Measurements from ENCODE around the gene IFFO2. TPM values are rescaled to one million over a fixed set of nuclear protein-coding genes. Genes with fewer than 3 reads are reported as not detected.

IFFO2 gene
- total RNA-seq, 1 donor: 3.3 TPM

DNA sequence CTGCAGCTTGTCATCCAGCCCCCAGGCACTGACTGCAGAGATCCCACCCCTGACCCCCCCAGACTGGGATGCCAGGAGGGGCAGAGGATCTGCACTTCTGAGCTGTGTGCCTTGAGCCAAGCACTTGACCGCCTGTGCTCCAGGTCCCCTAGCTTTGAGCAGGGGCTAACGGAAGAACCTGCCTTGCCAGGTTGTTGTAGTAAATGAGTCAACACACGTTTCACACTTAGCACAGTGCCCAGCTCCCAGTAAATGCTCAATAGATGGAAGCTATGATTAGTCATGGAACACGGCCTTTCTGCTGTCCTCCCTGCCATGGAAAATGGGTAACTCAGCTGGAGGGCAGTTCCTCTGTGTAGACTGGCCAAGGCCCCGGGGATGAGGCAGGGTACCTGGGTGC is 24.1 kb downstream of the IFFO2 start:
- no peak overlapping the region for H3K4me3 ChIP-seq (ENCODE audit: low read depth, low read length)
- TF ChIP-seq, protein P1, sequence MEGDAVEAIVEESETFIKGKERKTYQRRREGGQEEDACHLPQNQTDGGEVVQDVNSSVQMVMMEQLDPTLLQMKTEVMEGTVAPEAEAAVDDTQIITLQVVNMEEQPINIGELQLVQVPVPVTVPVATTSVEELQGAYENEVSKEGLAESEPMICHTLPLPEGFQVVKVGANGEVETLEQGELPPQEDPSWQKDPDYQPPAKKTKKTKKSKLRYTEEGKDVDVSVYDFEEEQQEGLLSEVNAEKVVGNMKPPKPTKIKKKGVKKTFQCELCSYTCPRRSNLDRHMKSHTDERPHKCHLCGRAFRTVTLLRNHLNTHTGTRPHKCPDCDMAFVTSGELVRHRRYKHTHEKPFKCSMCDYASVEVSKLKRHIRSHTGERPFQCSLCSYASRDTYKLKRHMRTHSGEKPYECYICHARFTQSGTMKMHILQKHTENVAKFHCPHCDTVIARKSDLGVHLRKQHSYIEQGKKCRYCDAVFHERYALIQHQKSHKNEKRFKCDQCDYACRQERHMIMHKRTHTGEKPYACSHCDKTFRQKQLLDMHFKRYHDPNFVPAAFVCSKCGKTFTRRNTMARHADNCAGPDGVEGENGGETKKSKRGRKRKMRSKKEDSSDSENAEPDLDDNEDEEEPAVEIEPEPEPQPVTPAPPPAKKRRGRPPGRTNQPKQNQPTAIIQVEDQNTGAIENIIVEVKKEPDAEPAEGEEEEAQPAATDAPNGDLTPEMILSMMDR (IDR thresholded peaks at IDR 0.05; ENCODE audit: insufficient read depth, low read length): no peak
- no peak for DNase-seq (ENCODE audit: low read depth)

DNA sequence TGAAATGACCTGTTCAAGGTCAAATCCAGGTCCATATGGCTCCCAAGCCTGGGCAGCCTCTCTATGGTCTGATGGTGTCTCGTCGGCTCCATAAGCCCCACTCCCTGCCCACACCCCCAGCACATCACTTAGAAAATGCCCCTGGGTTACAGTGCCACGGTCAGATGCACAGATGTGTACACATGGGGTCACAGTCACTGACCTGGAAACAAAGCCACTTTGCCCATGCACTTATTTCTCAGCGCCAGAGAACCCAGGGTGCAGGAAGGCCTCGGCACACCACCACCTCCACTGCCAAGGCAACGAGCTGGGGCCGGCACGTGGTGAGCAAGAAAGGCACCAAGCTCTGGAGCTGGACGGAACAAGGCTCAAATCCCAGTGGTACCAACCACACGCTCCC is 24.7 kb downstream of the IFFO2 start:
- no peak for DNase-seq (ENCODE audit: low read depth)
- TF ChIP-seq, protein P1 (IDR thresholded peaks at IDR 0.05; ENCODE audit: insufficient read depth, low read length): no peak
- H3K4me3 ChIP-seq (ENCODE audit: low read depth, low read length): no peak overlapping the region

DNA sequence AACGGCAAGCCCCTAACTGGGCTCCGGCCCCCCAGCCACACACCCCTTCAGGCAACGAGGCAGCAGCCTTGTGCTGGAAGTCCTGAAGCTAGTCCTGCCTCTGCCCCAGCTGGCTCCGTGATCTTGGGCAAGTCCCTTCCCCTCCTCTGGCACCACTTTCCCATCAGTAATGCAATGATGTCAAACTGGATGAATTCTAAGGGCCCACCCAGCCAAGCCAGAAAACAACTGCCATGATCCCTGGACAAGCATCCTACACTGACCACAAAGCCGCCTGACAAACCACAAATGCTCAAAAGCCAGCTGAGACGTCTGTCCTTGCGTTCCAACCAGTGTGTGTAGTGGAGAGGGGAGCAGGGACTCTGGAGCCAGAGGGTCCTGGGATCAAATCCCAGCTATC is 26.8 kb downstream of the IFFO2 start:
- peak; percentile 82 for DNase-seq (ENCODE audit: low read depth)
- TF ChIP-seq, protein P1 (IDR thresholded peaks at IDR 0.05; ENCODE audit: insufficient read depth, low read length): no peak
- no peak overlapping the region for H3K4me3 ChIP-seq (ENCODE audit: low read depth, low read length)

DNA sequence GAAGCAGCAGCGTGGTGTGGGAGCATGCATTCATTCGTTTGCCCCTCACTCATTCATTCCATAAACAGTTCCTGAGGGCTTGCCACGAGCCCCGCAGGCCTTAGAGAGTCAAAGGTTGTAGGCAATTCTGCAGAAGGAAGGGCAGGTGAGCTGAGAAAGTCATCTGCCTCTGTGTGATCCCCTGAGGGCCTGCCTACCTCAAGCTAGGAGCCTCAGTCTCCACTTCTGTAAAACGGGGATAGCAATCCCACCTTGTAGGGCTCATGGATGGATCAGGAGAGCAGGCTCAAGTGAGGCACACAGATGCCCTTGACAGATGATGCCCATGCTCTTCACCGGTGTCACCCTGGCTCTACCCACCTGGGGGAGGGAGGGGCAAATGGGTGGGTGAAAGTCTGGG is 27.5 kb downstream of the IFFO2 start:
- H3K4me3 ChIP-seq (ENCODE audit: low read depth, low read length): no peak overlapping the region
- TF ChIP-seq, protein P1 (IDR thresholded peaks at IDR 0.05; ENCODE audit: insufficient read depth, low read length): no peak
- DNase-seq (ENCODE audit: low read depth): no peak

DNA sequence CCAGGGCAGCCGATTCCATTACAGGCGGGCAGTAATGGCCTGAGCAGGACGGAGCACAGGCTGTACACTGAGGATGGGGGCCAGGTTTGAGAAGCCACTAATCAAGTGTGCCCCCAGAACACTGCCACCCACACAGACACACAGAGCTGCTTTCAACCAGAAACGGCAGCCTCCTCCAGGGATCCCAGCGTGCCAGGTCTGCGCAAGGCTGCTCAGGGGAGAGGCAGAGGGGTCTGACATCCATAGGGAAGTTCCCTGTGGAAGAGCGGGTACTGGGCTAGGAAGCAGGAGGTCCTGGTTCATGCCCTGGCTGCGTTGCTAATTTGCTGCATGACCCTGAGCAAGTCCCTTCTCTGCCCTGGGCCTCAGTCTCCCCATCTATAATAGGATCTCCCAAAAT is 28.1 kb downstream of the IFFO2 start:
- TF ChIP-seq, protein P1 (IDR thresholded peaks at IDR 0.05; ENCODE audit: insufficient read depth, low read length): no peak
- no peak for DNase-seq (ENCODE audit: low read depth)
- H3K4me3 ChIP-seq (ENCODE audit: low read depth, low read length): no peak overlapping the region

DNA sequence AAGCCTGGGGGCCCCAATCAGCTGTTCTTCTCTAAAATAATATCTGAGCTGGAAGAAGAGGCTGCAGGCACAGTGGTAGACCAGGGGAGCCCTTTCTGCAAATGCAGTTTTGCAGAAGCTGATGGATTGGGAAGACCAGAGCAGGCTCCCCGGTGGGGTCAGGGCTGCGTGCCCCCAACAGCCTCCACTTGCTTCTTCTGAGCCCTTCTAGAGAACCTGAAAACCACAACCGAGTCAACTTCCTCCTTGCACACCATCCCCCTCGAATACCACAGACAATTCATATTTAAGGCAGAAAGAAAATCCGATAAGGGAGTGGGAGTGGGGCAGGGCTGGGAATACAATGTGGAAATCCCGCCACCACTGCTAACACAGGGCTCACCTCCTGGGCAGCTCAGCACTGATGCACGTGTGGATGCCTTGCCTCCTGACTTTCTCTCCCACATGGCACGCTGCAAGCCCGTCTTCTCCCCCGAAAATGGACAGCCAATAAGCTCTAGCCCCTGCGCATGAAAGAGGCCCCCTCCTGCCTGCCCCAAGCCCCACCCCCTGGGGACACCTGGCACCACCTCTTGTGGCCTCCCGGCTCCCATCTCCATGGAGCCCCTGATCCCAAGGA is 28.7 kb downstream of the IFFO2 start:
- peak; percentile 37 for DNase-seq (ENCODE audit: low read depth)

More for the DNA sequence above, 28.7 kb downstream of the IFFO2 start:
- no peak overlapping the region for H3K4me3 ChIP-seq (ENCODE audit: low read depth, low read length)
- TF ChIP-seq, protein P1 (IDR thresholded peaks at IDR 0.05; ENCODE audit: insufficient read depth, low read length): no peak
